C1 segment of cervical spinal cord (tissue), 14 donors: ENCODE data around the gene ANKS1B.

ENCODE experiments used
- DNase-seq, 14 donors: peaks; one replicate each; lab custom pipeline; 2025; lab: John Stamatoyannopoulos, UW

The ANKS1B gene

DNA sequence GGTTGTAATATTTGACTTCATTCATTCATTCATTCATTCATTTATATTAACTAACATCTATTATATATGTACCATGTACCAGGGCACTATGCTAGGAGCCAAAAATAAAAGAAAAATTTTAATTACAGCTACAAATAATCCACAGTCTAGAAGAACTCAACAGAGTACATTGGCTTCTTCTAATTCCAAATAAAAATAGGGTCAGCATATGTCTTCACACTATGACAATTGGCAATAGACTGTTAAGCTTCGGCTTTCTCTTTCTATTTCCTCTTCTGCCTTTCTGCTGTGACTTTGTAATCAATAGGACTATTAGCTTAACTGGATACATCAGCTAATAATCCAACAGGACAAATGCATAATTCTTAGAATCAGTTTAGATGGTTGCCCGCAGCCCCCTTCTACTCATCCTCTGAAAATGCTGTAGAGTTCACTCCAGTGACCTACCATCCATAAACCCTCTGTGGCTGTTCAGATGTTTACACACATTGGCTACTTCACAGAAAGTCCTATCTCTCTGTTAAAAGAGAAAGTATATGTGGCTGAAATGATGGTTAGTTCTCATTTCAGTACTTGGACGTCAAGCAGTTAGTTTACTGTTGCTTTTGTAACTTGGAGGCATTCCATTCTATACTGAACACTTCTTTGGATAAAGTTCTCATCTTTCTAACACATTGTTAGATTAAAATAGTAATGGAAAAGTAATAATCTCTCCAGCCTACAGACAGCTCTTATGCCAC lies 782.7 kb downstream of the ANKS1B start:
- peak in 1 of 14 donors; percentile 71 for DNase-seq

- DNase-seq = no peak
Measured at GRCh38 chr12:99200711-99201384, 783.9 kb downstream of the ANKS1B start.

GRCh38 chr12:99195474-99195873 lies 789.3 kb downstream of the ANKS1B start:
- DNase-seq = no peak

- no peak for DNase-seq
Measured at GRCh38 chr12:99192489-99192888, 792.2 kb downstream of the ANKS1B start.

DNA sequence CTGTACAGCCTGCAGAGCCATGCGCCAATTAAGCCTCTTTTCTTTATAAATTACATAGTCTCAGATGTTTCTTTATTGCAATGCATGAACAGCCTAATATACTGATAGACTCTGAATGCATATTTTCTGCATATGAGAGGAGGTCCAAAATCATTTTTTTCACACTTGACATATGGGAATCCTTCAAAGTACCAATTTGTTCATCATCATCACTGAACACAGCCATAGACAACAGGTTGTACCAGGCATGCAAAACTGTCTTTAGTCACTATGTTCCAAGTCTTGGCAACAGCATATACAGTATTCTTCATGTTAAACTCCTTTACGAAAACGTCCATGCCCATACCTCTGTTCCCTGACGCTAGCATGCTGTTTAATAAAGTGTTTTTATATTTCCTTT lies 807.9 kb downstream of the ANKS1B start:
- no peak for DNase-seq

DNA sequence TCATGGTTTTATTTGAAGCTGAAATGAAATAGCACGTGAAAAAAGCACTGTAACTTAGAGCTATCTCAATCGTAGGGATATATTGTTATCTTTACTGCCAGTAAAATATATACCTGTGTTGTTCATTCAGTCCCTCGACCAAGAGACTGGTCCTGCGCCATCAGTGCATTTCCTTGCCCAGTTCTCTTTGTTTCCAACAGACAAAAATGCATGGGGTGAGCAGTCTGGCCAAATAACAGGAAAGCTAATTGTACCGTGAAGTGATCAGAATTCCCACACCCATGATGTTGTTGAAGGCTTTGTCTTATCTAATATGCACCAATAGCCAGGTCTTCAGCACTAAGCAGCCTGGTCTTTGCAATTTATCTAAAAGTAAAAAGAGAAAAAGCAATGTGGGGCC lies 814.3 kb downstream of the ANKS1B start:
- DNase-seq = peak in 1 of 14 donors; percentile 79

DNA sequence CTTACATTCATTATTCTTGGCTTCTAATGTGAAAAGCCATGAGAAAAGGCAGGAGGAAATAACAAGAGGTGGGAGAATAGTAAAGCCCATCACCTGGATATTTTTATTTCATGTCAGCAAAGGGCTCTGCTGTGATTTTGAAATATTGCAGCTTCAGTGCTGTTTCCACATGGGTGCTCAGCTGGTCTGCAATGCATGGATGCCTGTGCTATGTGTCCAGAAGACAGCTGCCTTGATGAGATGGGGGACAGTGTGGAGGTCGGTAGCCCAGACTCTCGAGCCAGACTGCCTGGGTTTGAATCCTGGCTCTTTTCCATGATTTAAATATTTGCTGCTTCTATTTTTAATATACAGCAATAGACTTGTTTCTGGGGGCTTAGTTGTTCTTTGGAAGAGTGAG lies 814.7 kb downstream of the ANKS1B start:
- DNase-seq = peak in 1 of 14 donors; percentile 39

DNA sequence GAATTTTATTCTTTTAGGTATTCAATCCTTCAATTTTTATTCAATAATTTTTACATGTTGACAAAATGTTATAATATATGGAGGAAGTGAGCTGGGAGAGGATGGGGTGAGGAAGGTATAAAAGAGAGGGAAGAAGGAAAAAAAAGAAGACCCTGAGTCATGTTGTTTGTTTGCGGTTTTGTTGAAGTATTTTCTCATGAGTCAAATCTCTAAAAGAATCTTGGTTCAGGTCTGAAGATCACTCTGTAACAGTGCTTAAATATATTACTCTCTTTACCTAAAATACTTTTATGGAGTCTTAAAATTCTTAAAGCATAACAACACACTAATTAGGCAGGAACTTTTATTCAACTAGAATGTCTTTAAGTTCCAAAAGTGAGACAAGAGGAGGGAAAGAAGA lies 826.8 kb downstream of the ANKS1B start:
- no peak for DNase-seq

DNA sequence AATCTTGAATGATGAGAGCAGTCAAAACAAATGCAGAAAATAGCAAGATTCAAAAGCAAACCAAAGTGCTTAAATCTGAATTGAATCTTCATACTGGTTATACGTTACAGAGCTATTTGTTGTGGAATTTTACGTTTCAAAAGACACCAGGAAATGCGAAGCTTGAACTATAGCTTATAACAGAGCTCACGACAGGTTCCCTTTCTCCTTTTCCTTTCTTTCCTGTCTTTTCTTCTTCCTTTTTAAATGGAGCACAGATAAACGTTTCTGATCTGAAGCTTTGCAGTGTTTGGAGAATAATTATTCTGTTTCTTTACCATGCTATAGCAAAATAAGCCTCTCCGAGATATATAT lies 829.8 kb downstream of the ANKS1B start:
- DNase-seq = no peak

GRCh38 chr12:99154216-99154982 lies 830.3 kb downstream of the ANKS1B start:
- DNase-seq = peak in 2 of 14 donors; percentile 32 to 62

DNA sequence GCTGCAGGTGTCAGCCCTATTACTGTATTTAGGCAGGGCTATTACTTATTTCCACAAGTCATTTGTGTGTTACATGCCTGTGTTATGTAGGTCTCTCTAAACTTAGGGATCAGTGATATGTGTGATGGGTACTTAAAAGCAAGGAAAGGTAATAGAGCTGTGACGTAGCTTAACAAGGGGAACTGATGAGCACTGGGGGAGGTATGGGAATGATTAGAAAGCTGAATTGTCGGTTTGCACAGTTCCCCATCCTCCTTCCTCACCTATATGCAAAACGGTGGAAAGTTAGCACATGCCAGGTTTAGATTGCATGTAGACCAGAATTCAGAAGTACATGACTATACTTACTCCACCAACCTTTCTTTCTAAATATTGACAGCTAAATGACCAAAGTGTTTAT lies 831.4 kb downstream of the ANKS1B start:
- DNase-seq = peak in 1 of 14 donors; percentile 34

DNA sequence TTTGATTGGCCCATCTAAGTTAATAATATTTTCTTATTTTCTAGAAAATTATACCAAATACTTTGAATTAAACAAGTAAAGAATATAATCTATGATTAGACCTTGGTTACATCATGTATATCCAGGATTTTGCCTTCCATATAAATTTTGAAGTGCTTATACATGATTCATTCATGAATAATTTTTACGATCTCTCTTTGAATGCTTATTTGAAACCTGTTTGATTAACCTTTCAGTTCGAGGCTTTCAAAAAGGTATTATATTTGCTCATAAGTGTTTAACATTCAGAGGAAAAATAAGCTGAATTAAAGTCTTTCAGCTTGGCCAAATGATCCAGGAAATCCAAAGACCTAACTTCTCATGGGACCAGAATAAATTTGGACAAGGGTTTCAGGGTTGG lies 832.4 kb downstream of the ANKS1B start:
- no peak for DNase-seq

- no peak for DNase-seq
Measured at GRCh38 chr12:99151744-99152143, 833.0 kb downstream of the ANKS1B start.

DNA sequence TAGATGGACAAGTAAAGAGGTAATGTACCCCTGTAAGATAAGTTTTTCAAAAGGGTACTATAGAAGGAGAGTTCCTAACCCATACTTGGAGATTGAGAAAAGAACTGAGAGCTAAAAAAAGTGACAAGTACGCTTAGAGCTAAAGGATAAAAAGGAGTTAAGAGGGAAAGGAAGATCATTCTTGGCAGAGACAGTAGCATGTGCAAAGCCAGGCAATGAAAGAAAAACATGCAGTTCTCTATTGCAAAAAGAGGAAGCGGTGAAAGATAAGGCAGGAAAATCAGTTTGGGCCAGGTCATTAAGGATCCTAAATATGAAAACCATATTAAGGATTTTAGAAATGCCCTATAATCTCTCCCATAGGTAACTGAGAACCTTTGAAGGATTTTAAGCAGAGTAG lies 837.6 kb downstream of the ANKS1B start:
- DNase-seq = no peak

DNA sequence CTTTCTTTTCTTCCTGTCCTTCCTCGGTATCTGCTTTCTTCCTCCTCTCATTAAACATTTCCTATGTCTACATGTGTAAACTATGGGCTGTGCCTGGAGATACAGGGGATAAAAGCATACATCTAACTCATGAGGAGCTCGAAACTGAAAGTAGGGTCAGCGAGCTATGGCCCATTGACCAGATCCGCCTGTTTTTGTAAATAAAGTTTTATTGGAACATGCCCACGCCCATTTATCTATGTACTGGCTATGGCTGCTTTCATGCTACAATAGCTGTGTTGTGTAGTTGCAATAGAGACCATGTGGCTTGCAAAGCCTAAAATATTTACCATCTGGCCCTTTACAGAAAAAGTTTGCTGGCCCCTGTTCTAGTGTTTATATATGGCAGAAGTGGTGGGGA lies 838.0 kb downstream of the ANKS1B start:
- no peak for DNase-seq

DNA sequence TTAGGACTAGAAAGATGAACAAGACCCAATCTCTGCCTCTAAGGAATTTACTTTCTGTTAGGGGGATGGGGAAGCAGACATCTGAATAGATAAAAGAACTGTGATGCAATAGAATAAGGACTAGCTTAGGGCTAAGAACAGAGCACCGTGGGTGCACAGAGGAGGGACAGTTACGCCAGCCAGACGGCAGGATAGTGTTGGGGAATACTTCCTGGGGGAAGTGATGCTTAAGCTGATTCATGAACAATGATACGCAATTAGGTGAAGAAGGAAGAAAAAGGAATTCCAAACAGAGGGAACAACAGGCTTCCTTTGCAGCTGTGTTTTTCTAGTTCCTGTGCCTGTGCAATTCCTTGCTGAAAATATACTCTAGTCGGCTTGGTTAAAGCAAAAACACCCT lies 838.6 kb downstream of the ANKS1B start:
- DNase-seq = no peak

- no peak for DNase-seq
Measured at GRCh38 chr12:99142651-99143050, 842.1 kb downstream of the ANKS1B start.

GRCh38 chr12:99140017-99140720 lies 844.6 kb downstream of the ANKS1B start:
- no peak for DNase-seq

DNA sequence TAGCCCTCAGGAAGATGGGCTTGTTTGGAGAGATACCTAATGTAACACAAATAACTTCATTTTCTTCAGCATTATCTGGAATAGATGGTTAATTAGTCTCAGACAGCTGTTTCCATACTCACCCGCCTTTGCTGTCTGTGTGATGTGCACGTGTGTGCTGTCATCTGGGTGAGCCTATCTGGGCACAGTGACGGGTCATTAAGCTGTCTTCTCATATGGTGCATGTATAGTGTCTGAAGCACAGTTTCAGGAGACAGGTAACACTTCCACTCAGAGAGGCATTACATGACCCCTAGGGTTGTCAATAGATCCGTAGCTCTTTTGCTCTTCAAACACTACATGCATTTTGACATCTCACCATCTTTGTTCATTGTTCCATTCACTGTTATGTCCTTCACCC lies 846.3 kb downstream of the ANKS1B start:
- DNase-seq = no peak

- no peak for DNase-seq
Measured at GRCh38 chr12:99137124-99137855, 847.4 kb downstream of the ANKS1B start.

- DNase-seq = no peak
Measured at GRCh38 chr12:99136516-99136915, 848.2 kb downstream of the ANKS1B start.
